Measurements from ENCODE around the gene BACH1. TPM values are rescaled to one million over a fixed set of nuclear protein-coding genes. Genes with fewer than 3 reads are reported as not detected.
"Not testable (repeated sequence)": the region's sequence is repeated elsewhere in the genome, so short reads cannot be mapped to it uniquely, and the experiment has no call there.

The BACH1 gene
- total RNA-seq, 1 donor from 2014 or later: 69.2 TPM

DNA sequence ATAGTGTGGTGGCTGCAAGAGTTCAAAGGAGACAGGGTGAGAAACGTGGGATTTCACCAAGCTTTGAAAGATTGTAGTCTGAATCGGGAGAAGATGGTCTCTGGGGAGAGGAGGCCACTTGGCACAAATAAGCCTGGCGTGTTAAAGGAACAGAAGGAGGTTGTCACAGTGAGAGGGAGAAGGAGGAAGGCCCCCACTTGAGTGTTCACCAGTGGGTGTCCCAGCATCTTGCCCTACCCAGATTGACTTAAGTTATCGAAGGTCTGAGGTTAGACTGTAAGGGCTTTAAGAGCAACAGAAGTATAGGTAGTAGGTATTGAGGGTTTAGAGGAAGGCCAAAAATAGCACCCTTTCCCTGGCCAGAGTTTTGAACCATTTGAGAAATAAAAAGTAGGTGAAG lies 48.0 kb downstream of the BACH1 start:
- TF ChIP-seq, protein P1, sequence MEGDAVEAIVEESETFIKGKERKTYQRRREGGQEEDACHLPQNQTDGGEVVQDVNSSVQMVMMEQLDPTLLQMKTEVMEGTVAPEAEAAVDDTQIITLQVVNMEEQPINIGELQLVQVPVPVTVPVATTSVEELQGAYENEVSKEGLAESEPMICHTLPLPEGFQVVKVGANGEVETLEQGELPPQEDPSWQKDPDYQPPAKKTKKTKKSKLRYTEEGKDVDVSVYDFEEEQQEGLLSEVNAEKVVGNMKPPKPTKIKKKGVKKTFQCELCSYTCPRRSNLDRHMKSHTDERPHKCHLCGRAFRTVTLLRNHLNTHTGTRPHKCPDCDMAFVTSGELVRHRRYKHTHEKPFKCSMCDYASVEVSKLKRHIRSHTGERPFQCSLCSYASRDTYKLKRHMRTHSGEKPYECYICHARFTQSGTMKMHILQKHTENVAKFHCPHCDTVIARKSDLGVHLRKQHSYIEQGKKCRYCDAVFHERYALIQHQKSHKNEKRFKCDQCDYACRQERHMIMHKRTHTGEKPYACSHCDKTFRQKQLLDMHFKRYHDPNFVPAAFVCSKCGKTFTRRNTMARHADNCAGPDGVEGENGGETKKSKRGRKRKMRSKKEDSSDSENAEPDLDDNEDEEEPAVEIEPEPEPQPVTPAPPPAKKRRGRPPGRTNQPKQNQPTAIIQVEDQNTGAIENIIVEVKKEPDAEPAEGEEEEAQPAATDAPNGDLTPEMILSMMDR (conservative IDR thresholded peaks at IDR 0.05): no peak
- Mint-ChIP-seq H3K9me3 (no peaks in the 10 kb centered on the region), H3K27ac (ENCODE audit: unreplicated experiment) (no peak overlapping the region), H3K36me3 (ENCODE audit: low read depth) (peaks cover 14% of the 10 kb centered on the region), H3K4me1 (no peaks in the 10 kb centered on the region), H3K27me3 (ENCODE audit: low read depth) (no peaks in the 10 kb centered on the region), H3K4me3 (no peak overlapping the region)
- DNase-seq (ENCODE audit: low read depth, low spot score): no peak

DNA sequence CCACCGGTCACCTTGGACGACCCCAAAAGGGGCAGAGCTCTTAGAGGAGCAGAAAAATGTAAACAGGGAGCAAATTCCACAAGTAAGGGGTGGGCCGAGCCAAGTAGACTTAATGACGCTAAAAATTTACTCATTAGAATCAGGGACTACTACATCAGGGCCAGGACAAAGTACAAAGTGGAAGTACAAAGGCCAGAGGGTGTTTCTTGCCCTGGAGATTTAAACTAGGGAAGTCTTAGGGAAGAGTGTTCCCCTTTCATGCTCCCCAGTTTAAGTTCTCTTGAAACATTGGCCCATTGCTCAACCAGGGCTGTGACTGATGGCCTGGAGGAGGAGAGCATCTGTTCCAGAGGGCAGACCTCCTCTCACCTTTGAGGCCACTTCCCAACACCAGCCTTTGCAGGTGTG lies 48.6 kb downstream of the BACH1 start:
- Mint-ChIP-seq H3K4me3 (no peak overlapping the region), H3K36me3 (ENCODE audit: low read depth) (peaks cover 15% of the 10 kb centered on the region), H3K27me3 (ENCODE audit: low read depth) (no peaks in the 10 kb centered on the region), H3K9me3 (no peaks in the 10 kb centered on the region), H3K27ac (ENCODE audit: unreplicated experiment) (no peak overlapping the region), H3K4me1 (no peaks in the 10 kb centered on the region)
- TF ChIP-seq, protein P1 (conservative IDR thresholded peaks at IDR 0.05): no peak
- no peak for DNase-seq (ENCODE audit: low read depth, low spot score)

DNA sequence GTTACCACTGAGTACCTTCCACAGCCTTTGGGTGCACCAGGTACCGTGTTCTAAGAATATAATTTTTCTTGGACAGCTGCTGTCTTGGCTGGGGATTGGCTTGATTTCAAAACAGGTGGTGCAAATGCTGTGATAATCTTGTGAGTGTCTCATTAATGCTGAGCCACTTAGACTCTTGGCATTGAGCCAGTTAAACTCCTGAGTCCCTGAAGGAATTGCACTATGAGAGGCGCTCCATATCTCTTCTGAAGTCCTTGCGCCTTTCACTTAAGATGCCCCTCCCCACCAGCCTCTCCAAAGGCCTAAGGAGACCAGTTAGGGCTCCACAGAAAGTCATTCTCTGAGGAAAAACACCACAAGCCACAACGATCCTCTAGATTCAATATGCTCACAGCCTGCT lies 51.0 kb downstream of the BACH1 start:
- TF ChIP-seq, protein P1 (conservative IDR thresholded peaks at IDR 0.05): no peak
- Mint-ChIP-seq H3K36me3 (ENCODE audit: low read depth) (peaks cover 33% of the 10 kb centered on the region), H3K9me3 (peaks cover 13% of the 10 kb centered on the region), H3K27ac (ENCODE audit: unreplicated experiment) (no peak overlapping the region), H3K27me3 (ENCODE audit: low read depth) (no peaks in the 10 kb centered on the region), H3K4me3 (no peak overlapping the region), H3K4me1 (no peaks in the 10 kb centered on the region)
- no peak for DNase-seq (ENCODE audit: low read depth, low spot score)

DNA sequence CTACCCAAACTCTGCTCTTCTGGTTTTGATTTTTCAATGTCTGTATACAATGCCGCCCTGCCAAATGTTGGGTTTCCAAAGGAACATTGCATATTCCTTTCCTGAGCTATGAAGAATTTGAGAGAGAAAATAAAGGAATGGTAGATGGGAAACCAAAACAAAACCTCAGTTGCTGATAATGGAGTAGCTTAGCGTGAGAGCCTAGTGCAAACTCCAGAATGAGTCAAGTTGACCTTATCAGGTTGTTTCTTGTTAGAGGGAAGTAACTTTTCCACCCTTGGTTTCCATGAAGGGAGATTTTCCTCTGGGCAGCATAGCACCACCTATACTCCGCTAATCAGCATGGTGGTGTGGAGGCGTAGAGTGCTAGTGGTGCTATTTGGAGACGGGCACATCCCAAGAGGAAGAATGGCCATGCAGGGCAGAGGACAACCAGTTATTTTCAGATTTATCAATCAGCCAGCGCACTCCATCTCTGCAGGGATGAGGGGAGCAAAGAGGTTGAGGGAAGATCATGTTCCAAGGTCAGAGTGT lies 51.6 kb downstream of the BACH1 start:
- TF ChIP-seq, protein P1 (conservative IDR thresholded peaks at IDR 0.05): no peak
- DNase-seq (ENCODE audit: low read depth, low spot score): no peak
- no peaks in the 10 kb centered on the region for H3K4me1 Mint-ChIP-seq
- H3K9me3 Mint-ChIP-seq: peaks cover 14% of the 10 kb centered on the region
- no peak overlapping the region for H3K27ac Mint-ChIP-seq (ENCODE audit: unreplicated experiment)
- no peak overlapping the region for H3K4me3 Mint-ChIP-seq
- H3K36me3 Mint-ChIP-seq (ENCODE audit: low read depth): peaks cover 35% of the 10 kb centered on the region
- no peaks in the 10 kb centered on the region for H3K27me3 Mint-ChIP-seq (ENCODE audit: low read depth)

DNA sequence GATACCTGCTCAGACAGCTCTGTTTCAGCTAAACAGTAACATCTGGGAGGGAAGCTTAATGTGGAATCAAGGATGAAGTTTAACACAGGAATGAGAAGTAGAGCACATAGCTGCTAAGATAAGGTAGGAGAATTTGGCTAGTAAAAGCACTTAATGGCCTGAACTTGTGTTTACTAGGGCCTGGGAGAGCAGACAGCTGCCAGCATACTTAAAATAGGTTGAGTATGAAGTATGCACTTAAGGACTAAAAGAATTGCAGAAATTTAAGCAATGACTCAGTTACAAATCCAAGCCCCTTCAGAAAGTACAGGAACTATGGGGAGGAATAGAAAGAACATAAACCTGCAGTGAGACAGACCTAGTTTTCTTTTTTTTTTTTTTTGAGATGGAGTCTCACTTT lies 53.0 kb downstream of the BACH1 start:
- Mint-ChIP-seq H3K4me3 (no peak overlapping the region), H3K9me3 (peaks cover 14% of the 10 kb centered on the region), H3K27ac (ENCODE audit: unreplicated experiment) (no peak overlapping the region), H3K27me3 (ENCODE audit: low read depth) (no peaks in the 10 kb centered on the region), H3K4me1 (no peaks in the 10 kb centered on the region), H3K36me3 (ENCODE audit: low read depth) (peaks cover 41% of the 10 kb centered on the region)
- no peak for DNase-seq (ENCODE audit: low read depth, low spot score)
- TF ChIP-seq, protein P1 (conservative IDR thresholded peaks at IDR 0.05): no peak

DNA sequence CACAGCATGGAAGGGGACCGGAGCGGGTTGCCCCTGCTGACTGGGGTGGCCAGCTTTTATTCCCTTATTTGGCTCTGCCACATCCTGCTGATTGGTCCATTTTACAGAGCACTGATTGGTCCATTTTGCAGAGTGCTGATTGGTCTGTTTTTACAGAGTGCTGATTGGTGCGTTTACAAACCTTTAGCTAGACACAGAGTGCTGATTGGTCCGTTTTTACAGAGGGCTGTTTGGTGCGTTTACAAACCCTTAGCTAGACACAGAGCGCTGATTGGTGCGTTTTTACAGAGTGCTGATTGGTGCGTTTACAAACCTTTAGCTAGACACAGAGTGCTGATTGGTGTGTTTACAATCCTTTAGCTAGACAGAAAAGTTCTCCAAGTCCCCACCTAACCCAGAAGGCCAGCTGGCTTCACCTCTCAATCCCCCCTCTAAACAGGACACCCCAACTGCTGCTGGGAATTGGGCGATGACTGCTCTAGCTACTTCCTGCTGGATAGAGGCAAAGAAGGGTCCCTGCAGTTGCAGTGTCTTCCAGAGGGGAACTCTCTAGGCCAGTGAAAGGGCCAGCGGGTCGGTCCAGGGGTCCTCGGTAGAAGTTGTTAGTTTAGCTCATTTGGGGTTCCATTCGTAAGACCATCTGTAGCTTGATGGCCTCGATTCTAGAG lies 56.5 kb downstream of the BACH1 start:
- H3K4me3 Mint-ChIP-seq; H3K27ac Mint-ChIP-seq (ENCODE audit: unreplicated experiment); H3K4me1 Mint-ChIP-seq; H3K27me3 Mint-ChIP-seq (ENCODE audit: low read depth); DNase-seq (ENCODE audit: low read depth, low spot score): not testable (repeated sequence)
- H3K9me3 Mint-ChIP-seq: peaks cover 14% of the 10 kb centered on the region
- peaks cover 46% of the 10 kb centered on the region for H3K36me3 Mint-ChIP-seq (ENCODE audit: low read depth)

DNA sequence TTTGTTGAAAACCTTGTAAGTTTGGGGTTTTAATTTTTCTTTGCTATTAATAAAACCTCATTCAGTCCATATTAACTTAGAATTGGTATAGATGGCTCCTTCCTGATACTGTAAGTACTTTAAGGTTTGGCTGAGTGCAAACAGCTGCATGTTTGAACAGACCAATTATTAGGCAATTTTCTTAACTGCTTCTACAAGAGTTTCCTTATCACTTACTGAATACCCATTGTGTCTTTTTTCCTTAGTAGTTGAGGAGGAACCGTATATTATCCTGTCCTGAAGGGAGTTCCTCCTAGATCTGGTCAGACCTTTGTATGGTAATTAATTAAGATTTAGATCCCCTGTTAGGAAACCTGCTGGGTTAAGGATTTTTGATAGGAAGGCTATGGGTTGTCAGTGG lies 57.6 kb downstream of the BACH1 start:
- peaks cover 14% of the 10 kb centered on the region for H3K9me3 Mint-ChIP-seq
- H3K27ac Mint-ChIP-seq (ENCODE audit: unreplicated experiment); H3K4me3 Mint-ChIP-seq; H3K27me3 Mint-ChIP-seq (ENCODE audit: low read depth); H3K4me1 Mint-ChIP-seq; DNase-seq (ENCODE audit: low read depth, low spot score): not testable (repeated sequence)
- H3K36me3 Mint-ChIP-seq (ENCODE audit: low read depth): peaks cover 46% of the 10 kb centered on the region

DNA sequence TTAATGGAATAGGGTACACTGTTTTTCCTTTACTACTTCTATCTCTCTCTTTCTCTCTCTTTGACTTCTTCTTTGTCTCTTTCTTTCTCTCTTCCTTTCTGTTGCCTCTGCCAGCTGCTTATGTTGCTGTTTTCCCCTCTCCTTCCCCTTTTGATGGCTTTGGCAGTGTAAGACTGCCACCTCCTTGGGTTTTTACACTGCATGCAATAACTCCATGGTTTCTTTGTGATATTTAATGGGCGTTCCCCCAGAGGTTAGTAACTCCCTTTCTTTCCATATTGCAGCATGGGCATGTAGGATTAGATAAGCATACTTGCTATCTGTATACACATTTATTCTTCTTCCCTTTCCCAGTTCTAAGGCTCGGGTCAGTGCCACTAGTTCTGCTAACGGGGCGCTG lies 58.1 kb downstream of the BACH1 start:
- H3K4me3 Mint-ChIP-seq; H3K27me3 Mint-ChIP-seq (ENCODE audit: low read depth); DNase-seq (ENCODE audit: low read depth, low spot score); H3K27ac Mint-ChIP-seq (ENCODE audit: unreplicated experiment); H3K4me1 Mint-ChIP-seq: not testable (repeated sequence)
- Mint-ChIP-seq H3K9me3 (peaks cover 14% of the 10 kb centered on the region), H3K36me3 (ENCODE audit: low read depth) (peaks cover 45% of the 10 kb centered on the region)

Measured in neural crest cell (in vitro differentiated cells).